Activated CD4-positive, alpha-beta T cell treated with anti-CD3 and anti-CD28 coated beads, Interleukin-2, amount 10 ng/mL, durations not matched to agents 7 days and 5 days (primary cell): Measurements from ENCODE around the gene DEFB127. TPM values are rescaled to one million over a fixed set of nuclear protein-coding genes. Genes with fewer than 3 reads are reported as not detected.
"Not testable (repeated sequence)": the region's sequence is repeated elsewhere in the genome, so short reads cannot be mapped to it uniquely, and the experiment has no call there.

ENCODE experiments used
- CTCF ChIA-PET: fragments of 350-600 bp; sonication (Branson Sonifier 250); formaldehyde crosslinking; loops from one replicate; lab custom pipeline; 2021; ENCODE audit warnings: antibody characterized with exemption; lab: Charles Lee
- POLR2A ChIA-PET: fragments of 350-600 bp; sonication (Branson Sonifier 250); formaldehyde crosslinking; loops from one replicate; lab custom pipeline; 2021; ENCODE audit warnings: antibody characterized with exemption; lab: Charles Lee
- DNase-seq: peaks from one replicate; pipeline ENCODE4 v3.0.0-alpha.2; 2020
- H3K27ac Mint-ChIP-seq: one replicate; pipeline ENCODE4 v1.8.0; 2021; ENCODE audit warnings: mild to moderate bottlenecking, moderate library complexity, mixed read lengths
- H3K27me3 Mint-ChIP-seq: one replicate; pipeline ENCODE4 v1.8.0; 2021; ENCODE audit warnings: mixed read lengths
- H3K36me3 Mint-ChIP-seq: one replicate; pipeline ENCODE4 v1.8.0; 2021; ENCODE audit warnings: low read depth, mixed read lengths
- H3K4me1 Mint-ChIP-seq: one replicate; pipeline ENCODE4 v1.8.0; 2021; ENCODE audit warnings: mixed read lengths
- H3K4me3 Mint-ChIP-seq: one replicate; pipeline ENCODE4 v1.8.0; 2021; ENCODE audit warnings: mild to moderate bottlenecking, moderate library complexity, mixed read lengths
- H3K9me3 Mint-ChIP-seq: one replicate; pipeline ENCODE4 v1.8.0; 2021; ENCODE audit warnings: mixed read lengths
- total RNA-seq, 2 experiments: library from RNA; stranded (reverse); gene quantifications; one replicate each; pipeline ENCODE4 v1.2.3, GENCODE V29; 2021

The DEFB127 gene
- not detected for total RNA-seq

GRCh38 chr20:157154-157553 is at the start of gene DEFB127:
DEFB127 (plus strand) TSS chr20:157454; CDS start chr20:157545, 91 bp downstream.
- H3K27me3 Mint-ChIP-seq = peaks cover 34% of the 10 kb centered on the region
- CTCF ChIA-PET = no interaction called here
- POLR2A ChIA-PET = no interaction called here
- H3K9me3 Mint-ChIP-seq = no peaks in the 10 kb centered on the region
- no peak within 1 kb of the TSS for H3K4me3 Mint-ChIP-seq
- DNase-seq = no peak
- H3K36me3 Mint-ChIP-seq = no peaks in the 10 kb centered on the region
- H3K4me1 Mint-ChIP-seq = no peaks in the 10 kb centered on the region
- H3K27ac Mint-ChIP-seq = no peak within 1 kb of the TSS

DNA sequence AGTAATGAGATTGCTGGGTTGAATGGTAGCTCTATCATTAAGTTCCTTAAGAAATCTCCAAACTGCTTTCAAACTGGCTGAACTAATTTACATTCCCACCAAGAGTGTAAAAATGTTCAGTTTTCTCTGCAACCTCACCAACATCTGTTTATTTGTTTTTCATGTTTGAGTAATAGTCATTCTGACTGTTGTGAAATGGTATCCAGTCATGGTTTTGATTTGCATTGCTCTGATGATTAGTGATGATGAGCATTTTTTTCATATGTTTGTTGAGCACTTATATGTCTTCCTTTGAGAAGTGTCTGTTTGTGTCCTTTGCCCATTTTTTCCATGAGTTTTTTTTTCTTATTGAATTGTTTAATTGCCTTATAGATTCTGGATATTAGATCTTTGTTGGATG is 44.9 kb upstream of the DEFB127 start:
- no peak for DNase-seq
- Mint-ChIP-seq H3K4me1 (no peaks in the 10 kb centered on the region), H3K27ac (no peak overlapping the region), H3K9me3 (peaks cover 9% of the 10 kb centered on the region), H3K27me3 (peaks cover 44% of the 10 kb centered on the region), H3K36me3 (no peaks in the 10 kb centered on the region), H3K4me3 (no peak overlapping the region)
- ChIA-PET CTCF (no interaction called here), POLR2A (no interaction called here)

DNA sequence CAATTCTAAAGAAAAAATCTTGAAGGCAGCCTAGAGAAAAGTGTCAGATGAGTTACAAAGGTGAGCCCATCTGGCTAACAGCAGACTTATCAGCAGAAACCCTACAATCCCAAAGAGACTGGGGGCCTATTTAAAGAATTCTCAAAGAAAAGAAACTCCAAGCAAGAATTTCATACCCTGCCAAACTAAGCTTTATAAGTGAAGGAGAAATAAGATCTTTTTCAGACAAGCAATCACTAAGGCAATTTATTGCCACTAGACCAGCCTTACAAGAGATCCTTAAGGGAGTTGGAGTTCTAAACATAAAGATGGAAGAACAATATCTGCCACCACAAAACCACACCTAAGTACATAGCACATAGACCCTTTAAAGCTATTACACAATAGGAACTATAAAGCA is 39.7 kb upstream of the DEFB127 start:
- H3K27me3 Mint-ChIP-seq = peaks cover 38% of the 10 kb centered on the region
- no peaks in the 10 kb centered on the region for H3K36me3 Mint-ChIP-seq
- POLR2A ChIA-PET = no interaction called here
- no peaks in the 10 kb centered on the region for H3K4me1 Mint-ChIP-seq
- H3K9me3 Mint-ChIP-seq = peaks cover 9% of the 10 kb centered on the region
- H3K27ac Mint-ChIP-seq = no peak overlapping the region
- CTCF ChIA-PET = interaction anchor here (0.5 kb wide), 1 partner anchor 201 kb away, joined by 4 read pairs; no protein-coding TSS in a partner anchor
- no peak for DNase-seq
- no peak overlapping the region for H3K4me3 Mint-ChIP-seq

DNA sequence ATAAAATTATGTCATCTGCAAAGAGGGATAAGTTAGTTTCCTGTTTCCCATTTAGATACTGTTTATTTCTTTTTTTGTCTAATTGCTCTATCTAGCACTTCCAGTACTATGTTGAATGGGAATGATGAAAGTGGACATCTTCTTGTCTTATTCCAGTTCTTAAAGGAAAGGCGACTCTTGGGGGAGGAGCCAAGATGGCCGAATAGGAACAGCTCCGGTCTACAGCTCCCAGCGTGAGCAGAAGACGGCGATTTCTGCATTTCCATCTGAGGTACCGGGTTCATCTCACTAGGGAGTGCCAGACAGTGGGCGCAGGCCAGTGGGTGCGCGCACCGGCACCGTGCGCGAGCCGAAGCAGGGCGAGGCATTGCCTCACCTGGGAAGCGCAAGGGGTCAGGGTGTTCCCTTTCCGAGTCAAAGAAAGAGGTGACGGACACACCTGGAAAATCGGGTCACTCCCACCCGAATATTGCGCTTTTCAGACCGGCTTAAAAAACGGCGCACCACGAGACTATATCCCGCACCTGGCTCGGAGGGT is 27.4 kb upstream of the DEFB127 start:
- H3K27ac Mint-ChIP-seq, DNase-seq, H3K36me3 Mint-ChIP-seq, POLR2A ChIA-PET, H3K4me1 Mint-ChIP-seq, CTCF ChIA-PET, H3K9me3 Mint-ChIP-seq, H3K4me3 Mint-ChIP-seq: not testable (repeated sequence)
- H3K27me3 Mint-ChIP-seq = peaks cover 15% of the 10 kb centered on the region

DNA sequence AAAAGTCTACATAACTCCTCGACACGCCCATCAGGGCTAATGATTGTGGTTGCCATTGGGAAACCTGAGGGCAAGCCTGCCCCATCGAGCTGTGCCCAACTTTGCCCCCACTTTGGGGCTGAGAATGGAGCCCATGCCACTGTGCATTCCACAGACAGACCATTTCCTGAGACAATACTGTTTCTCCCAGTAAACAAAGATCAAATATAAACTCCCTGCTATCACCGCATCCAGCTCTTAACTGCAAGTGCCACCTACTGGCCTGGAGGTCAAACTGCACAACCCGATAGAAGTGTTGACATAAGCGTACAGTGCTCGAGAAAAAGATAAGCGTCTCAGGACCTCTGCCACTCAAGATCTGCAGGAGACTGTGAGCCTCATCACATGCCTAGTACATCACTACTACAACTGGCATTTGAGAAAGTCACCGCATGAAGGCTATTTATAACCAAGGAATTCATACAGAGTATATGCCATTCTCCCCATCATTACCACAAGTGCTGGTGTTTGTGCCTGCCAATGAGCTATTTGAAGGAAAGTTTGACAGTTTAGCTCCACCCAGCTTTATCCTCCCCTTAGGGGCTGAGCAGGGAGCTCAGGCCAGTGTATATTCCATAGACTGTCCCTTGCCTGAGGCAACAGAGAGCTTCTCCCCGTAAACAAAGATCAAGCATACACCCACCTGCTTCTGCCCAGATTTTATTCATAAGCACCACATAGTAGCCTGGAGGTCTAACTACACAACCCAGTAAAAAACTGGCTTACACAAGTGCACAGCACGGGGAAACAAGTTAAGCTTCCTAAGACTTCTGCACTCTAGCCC is 19.4 kb upstream of the DEFB127 start:
- Mint-ChIP-seq H3K27me3 (peaks cover 30% of the 10 kb centered on the region), H3K4me1 (no peaks in the 10 kb centered on the region), H3K36me3 (no peaks in the 10 kb centered on the region), H3K27ac (no peak overlapping the region), H3K4me3 (no peak overlapping the region), H3K9me3 (peaks cover 8% of the 10 kb centered on the region)
- DNase-seq = peak; percentile 16
- ChIA-PET POLR2A (no interaction called here), CTCF (no interaction called here)

- CTCF ChIA-PET = no interaction called here
These were observed 15.0 kb upstream of the DEFB127 start, which contains the start of gene DEFB126 for GRCh38 chr20:142290-142689. DEFB126 (plus strand) TSS chr20:142590; CDS start chr20:142629, 39 bp downstream.

GRCh38 chr20:145877-146276 is 11.4 kb upstream of the DEFB127 start:
- Mint-ChIP-seq H3K27me3 (peaks cover 47% of the 10 kb centered on the region), H3K9me3 (no peaks in the 10 kb centered on the region), H3K27ac (no peak overlapping the region), H3K36me3 (no peaks in the 10 kb centered on the region), H3K4me3 (no peak overlapping the region), H3K4me1 (no peaks in the 10 kb centered on the region)
- ChIA-PET POLR2A (interaction anchor here (0.6 kb wide), 1 partner anchor 155 kb away, joined by 3 read pairs; no protein-coding TSS in a partner anchor), CTCF (no interaction called here)
- DNase-seq = no peak

More at GRCh38 chr20:142290-142689, 15.0 kb upstream of the DEFB127 start, which contains the start of gene DEFB126:
- Mint-ChIP-seq H3K36me3 (no peaks in the 10 kb centered on the region), H3K27me3 (peaks cover 50% of the 10 kb centered on the region), H3K9me3 (peaks cover 5% of the 10 kb centered on the region), H3K4me3 (no peak within 1 kb of the TSS), H3K4me1 (no peaks in the 10 kb centered on the region), H3K27ac (no peak within 1 kb of the TSS)
- POLR2A ChIA-PET = no interaction called here
- no peak for DNase-seq

DNA sequence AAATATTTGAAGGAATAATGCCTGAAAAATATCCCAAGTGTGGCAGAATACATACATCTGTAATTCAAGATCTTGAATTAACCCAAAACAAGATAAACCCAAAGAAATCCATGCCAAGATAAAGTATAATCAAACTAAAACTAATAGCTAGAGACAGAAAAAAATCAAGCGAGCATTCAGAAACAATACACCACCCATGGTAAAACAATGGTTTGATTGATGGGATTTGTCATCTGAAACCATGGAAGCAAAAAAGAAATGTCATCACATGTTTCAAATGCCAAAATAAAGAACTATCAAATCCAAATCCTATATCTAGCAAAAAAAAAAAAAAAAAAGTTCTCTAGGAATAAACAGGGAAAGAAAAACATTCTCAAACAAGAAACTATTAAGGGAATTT is 5.1 kb upstream of the DEFB127 start:
- DNase-seq = no peak
- ChIA-PET POLR2A (no interaction called here), CTCF (no interaction called here)
- no peak overlapping the region for H3K27ac Mint-ChIP-seq
- no peaks in the 10 kb centered on the region for H3K9me3 Mint-ChIP-seq
- H3K27me3 Mint-ChIP-seq = peaks cover 34% of the 10 kb centered on the region
- no peak overlapping the region for H3K4me3 Mint-ChIP-seq
- H3K36me3 Mint-ChIP-seq = no peaks in the 10 kb centered on the region
- H3K4me1 Mint-ChIP-seq = no peaks in the 10 kb centered on the region

DNA sequence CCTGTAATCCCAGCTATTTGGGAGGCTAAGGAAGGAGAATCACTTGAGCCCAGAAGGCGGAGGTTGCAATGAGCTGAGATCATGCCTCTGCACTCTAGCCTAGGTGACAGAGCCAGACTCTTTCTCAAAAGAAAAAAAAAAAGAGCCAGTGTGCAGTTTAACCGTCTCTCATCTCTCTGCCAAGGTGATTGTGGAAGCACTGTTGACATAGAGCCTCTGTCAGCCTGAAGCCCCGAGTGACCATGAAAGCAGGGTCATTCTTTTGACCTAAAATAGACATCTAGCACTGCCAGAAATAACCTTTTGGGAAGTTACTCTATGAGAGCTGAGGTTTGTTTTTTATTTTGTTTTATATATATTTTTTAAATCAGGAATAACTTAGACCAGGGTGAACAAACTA is 7.4 kb downstream of the DEFB127 start:
- POLR2A ChIA-PET = no interaction called here

GRCh38 chr20:168876-169275 is 11.6 kb downstream of the DEFB127 start:
- H3K36me3 Mint-ChIP-seq = no peaks in the 10 kb centered on the region
- CTCF ChIA-PET = no interaction called here
- peaks cover 32% of the 10 kb centered on the region for H3K27me3 Mint-ChIP-seq
- no peaks in the 10 kb centered on the region for H3K9me3 Mint-ChIP-seq
- H3K4me3 Mint-ChIP-seq = no peak overlapping the region
- DNase-seq = no peak
- no peak overlapping the region for H3K27ac Mint-ChIP-seq
- POLR2A ChIA-PET = no interaction called here
- no peaks in the 10 kb centered on the region for H3K4me1 Mint-ChIP-seq

More for the DNA sequence above, 7.4 kb downstream of the DEFB127 start:
- Mint-ChIP-seq H3K4me1 (no peaks in the 10 kb centered on the region), H3K9me3 (no peaks in the 10 kb centered on the region), H3K4me3 (no peak overlapping the region), H3K27ac (no peak overlapping the region), H3K27me3 (peaks cover 32% of the 10 kb centered on the region), H3K36me3 (no peaks in the 10 kb centered on the region)
- DNase-seq = no peak
- CTCF ChIA-PET = no interaction called here

DNA sequence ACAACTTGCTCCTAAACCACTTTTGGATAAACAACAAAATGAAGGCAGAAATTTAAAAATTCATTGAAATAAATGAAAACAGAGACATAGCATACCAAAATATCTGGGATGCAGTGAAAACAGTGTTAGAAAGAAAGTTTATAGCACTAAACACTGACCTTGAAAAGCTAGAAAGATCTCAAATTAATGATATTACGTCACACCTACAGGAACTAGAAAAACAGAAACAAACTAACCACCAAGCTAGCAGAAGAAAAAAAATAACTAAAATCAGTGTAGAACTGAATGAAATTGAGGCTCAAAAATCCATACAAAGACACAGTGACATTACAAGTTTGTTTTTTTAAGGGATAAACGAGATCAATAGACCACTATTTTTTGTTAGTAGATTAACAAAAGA is 27.0 kb downstream of the DEFB127 start:
- Mint-ChIP-seq H3K27ac (no peak overlapping the region), H3K27me3 (peaks cover 70% of the 10 kb centered on the region), H3K36me3 (peaks cover 7% of the 10 kb centered on the region), H3K4me1 (peaks cover 11% of the 10 kb centered on the region), H3K4me3 (no peak overlapping the region), H3K9me3 (peaks cover 11% of the 10 kb centered on the region)
- CTCF ChIA-PET = no interaction called here
- no peak for DNase-seq
- POLR2A ChIA-PET = no interaction called here

- CTCF ChIA-PET = no interaction called here
These were observed 30.5 kb downstream of the DEFB127 start for GRCh38 chr20:187733-188132.

GRCh38 chr20:189611-190010 is 32.4 kb downstream of the DEFB127 start, which contains the start of gene DEFB128:
DEFB128 (minus strand) TSS chr20:189711; CDS start chr20:189623, 88 bp downstream.
- Mint-ChIP-seq H3K4me3 (no peak within 1 kb of the TSS), H3K36me3 (no peaks in the 10 kb centered on the region), H3K27me3 (peaks cover 49% of the 10 kb centered on the region), H3K4me1 (peaks cover 5% of the 10 kb centered on the region), H3K27ac (no peak within 1 kb of the TSS), H3K9me3 (peaks cover 3% of the 10 kb centered on the region)
- no peak for DNase-seq
- POLR2A ChIA-PET = no interaction called here
- CTCF ChIA-PET = no interaction called here

More at GRCh38 chr20:187733-188132, 30.5 kb downstream of the DEFB127 start:
- Mint-ChIP-seq H3K4me1 (peaks cover 11% of the 10 kb centered on the region), H3K27ac (no peak overlapping the region), H3K27me3 (peaks cover 65% of the 10 kb centered on the region), H3K9me3 (peaks cover 11% of the 10 kb centered on the region), H3K4me3 (no peak overlapping the region), H3K36me3 (peaks cover 7% of the 10 kb centered on the region)
- no peak for DNase-seq
- POLR2A ChIA-PET = no interaction called here
